GM12875 (cell line): ENCODE data around the gene TBXA2R.
"Not testable (repeated sequence)": the region's sequence is repeated elsewhere in the genome, so short reads cannot be mapped to it uniquely, and the experiment has no call there.

Experiments
- H3K4me3 ChIP-seq: one replicate; pipeline ENCODE4 v1.5.1; 2011; ENCODE audit warnings: low read depth, low read length, control low read depth
- TF ChIP-seq, protein P1 (sequence below): IDR thresholded peaks from 2 replicates; pipeline ENCODE4 v1.5.1; 2011; ENCODE audit warnings: low read depth, mild to moderate bottlenecking, control low read depth, inconsistent platforms, low read length, moderate library complexity, borderline replicate concordance; ENCODE audit not compliant: insufficient read depth

Gene TBXA2R

DNA sequence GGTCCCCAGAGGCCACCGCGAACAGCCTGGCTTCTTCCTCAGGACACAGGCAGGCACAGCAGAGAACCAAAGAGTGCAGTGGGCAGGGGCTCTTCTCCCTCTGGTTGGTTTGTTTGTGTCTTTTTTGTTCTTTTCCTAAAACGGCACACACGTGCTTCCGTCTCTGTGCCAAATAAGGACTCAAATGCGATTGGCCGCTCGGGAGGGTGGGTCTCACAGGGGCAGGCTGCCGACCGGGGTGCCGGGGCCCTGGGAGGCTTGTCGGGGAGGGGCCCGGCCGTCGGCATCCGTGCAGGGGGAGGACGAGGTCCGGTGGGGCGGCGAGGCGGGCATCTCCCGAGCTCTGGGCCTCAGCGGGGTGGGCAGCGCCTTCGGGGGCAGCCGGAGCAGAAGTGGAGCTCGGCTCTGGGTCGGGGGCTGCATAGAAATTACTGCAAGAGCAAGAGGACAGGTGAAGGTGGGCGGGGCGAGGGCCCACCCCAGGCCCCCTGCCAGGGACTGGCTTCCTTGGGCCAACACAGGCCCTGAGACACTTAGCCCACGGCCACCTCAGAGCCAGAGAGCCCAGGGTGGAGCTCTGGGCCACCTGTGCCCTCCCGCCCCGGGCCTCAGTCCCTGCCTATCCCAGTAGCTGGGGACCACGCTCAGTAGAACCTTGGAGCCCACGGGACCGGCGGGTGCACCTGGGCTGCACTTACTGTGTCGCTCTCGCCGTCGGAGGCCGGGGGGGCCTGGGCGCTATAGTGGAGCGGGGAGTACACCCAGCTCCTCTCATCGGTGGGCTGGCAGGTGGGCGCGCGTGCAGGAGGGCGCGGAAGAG is 26.3 kb upstream of the TBXA2R start:
- TF ChIP-seq, protein P1, sequence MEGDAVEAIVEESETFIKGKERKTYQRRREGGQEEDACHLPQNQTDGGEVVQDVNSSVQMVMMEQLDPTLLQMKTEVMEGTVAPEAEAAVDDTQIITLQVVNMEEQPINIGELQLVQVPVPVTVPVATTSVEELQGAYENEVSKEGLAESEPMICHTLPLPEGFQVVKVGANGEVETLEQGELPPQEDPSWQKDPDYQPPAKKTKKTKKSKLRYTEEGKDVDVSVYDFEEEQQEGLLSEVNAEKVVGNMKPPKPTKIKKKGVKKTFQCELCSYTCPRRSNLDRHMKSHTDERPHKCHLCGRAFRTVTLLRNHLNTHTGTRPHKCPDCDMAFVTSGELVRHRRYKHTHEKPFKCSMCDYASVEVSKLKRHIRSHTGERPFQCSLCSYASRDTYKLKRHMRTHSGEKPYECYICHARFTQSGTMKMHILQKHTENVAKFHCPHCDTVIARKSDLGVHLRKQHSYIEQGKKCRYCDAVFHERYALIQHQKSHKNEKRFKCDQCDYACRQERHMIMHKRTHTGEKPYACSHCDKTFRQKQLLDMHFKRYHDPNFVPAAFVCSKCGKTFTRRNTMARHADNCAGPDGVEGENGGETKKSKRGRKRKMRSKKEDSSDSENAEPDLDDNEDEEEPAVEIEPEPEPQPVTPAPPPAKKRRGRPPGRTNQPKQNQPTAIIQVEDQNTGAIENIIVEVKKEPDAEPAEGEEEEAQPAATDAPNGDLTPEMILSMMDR: no peak
- H3K4me3 ChIP-seq: no peak overlapping the region

DNA sequence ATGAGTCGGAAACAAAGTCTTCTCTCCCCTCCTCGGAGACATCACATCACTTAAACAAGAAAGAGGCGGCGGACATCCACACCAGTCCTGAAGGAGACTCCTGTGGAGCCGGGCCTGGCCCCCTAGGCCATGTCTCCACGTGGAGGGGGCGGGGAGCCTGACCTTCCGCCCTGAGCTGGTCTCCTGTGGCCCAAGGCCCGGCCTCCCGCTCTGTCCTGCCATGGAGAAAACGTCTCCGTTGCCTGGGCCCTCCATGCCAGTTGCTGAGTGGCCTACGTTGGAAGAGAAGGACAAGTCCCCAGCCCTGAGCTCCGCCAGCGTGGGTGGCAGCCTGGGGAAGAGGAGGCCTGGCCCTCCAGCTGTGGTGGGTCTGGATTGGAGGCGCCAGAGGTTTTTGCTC is 25.4 kb upstream of the TBXA2R start:
- TF ChIP-seq, protein P1: no peak
- no peak overlapping the region for H3K4me3 ChIP-seq

DNA sequence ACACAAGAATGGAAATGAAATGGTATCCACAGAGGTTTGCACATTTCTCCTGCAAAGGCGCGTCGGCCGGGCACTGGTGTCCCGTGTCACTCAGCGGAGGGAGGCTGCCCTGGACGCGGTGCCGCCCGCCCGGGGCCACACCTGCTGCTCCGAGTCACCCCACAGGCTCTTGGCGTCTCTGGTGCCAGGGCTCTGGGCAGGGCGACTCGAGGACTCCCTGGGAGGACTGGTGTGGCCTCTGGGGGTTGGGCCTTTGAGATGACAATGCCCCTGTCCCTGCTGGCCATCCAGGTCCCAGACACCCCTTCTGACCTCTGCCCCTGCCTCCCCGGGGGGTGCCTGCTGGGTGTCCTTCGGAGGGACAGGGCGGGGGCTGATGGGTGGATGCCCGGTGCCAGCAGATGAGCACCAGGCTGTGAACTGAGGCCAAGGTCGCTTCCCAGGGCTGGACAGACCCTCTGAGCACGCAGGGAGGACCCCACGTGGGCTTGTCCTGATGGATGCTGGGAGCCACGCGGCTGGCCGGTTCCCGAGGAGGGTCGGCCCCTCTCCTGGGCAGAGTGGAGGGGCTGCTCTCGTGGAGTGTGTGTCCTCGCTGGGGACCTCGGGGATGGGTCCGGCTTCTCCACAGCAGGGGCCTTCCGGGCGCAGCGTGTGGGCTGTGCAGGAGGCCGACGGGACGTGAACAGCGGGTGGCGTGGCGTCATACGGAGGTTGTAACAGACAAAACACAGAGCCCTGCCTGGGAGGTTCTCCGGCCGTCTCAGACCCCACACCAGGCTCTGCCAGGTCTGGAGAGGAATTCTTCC is 24.6 kb upstream of the TBXA2R start:
- TF ChIP-seq, protein P1: no peak
- H3K4me3 ChIP-seq: no peak overlapping the region

DNA sequence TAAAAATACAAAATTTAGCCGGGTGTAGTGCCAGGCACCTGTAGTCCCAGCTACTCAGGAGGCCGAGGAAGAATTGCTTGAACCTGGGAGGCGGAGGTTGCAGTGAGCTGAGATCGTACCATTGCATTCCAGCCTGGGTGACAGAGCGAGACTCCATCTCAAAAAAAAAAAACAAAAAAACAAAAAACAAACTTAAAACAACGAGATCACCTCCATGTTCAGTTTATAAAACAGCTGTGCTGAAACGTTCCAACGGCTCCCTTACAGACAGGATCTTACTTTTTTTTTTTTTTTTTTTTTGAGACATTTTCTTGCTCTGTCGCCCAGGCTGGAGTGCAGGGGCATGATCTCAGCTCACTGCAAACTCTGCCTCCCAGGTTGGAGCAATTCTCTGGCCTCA is 22.1 kb upstream of the TBXA2R start:
- not testable (repeated sequence) for H3K4me3 ChIP-seq

DNA sequence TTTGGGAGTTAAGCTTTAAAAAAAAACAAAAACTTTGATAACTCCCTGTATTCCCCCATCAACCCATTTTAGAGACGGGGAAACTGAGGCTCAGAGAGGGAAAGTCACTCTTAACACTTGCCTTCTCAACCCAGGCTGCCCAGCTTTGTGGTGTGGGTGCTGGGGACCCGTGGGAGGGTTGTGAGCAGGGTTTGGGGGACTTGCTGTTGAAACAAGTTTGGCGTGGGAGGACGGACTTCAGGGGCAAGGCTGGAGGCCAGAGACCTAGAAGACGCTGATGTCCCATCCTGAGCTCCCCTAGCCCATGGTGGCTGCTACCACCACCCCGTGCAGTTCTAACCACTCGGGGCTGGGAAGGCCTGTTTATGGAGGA is 20.7 kb upstream of the TBXA2R start:
- no peak overlapping the region for H3K4me3 ChIP-seq

DNA sequence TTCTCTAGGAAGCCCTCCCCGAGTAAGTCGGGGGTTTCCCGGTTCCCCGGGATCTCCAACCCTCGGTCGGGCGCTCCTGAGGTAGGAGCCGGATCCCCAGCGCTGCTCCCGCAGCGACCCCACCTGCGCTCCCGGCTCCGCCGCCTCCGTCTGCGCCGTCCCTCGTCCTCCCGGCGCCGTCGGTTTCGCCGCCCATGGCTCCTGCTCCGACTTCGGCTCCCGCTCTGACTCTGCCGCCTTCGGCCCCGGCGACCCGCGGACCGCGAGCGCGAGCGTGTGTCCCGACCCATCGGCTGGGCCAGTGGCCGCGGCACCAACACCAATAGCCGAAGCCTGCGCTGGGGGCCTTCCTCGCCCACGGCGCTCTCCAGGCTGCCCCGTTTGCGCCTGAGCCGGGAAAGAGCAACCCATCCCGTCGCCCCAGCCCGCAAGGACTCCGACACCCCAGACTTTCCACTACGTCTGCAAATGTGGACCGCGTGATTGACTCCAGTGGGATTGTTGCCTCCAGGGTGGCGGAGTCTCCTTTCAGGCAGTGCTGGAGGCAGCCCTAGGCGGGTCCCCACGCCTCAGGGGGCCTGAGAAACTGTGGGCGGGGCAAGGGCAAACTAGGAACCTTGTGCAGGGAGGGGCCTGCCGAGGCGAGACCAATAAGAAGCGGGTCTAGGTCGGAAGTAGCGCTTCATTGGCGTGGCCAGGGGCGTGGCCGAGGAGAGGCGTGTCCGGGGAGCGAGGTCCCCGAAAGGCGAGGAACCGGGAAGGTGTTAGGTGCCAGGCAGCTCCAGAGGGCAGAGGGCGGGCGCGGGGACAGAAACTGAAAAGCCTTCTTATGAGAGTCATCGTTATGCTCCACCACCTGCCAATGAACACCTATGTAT is 20.0 kb upstream of the TBXA2R start, which contains the start of gene CACTIN:
Gene CACTIN (minus strand): TSS at position 318 of the 878 bp plus-strand sequence. CDS start 28 bp downstream, at position 290.
- TF ChIP-seq, protein P1: no peak
- H3K4me3 ChIP-seq: peak within 1 kb of the TSS; percentile 99

More for the DNA sequence above, 20.7 kb upstream of the TBXA2R start:
- TF ChIP-seq, protein P1: no peak

DNA sequence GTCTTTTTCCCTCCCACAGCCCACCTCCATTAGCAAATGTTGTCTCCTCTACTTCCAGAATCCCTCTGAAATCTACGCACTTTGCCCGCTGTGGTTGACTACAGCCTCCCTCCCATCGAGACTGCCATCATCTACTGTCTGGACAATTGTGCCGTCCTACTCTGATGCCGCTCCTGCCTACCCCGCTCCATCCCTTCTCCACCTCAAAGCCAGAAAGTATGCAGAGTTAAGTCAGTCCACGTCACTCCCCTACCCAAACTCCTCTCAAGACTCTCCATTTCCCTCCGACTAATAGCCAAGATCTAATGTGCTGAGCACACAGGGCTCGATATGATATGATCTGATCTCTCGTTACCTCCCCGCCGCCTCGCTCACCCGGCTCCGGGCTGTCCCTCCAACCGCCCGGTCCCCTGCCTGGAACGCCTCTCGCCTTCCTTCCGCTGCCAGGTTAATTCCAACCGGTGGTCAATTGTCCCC is 19.4 kb upstream of the TBXA2R start:
- peak overlapping the region; percentile 99 for H3K4me3 ChIP-seq
- TF ChIP-seq, protein P1: no peak
